ENCODE data around the gene ASCC1.

DNA sequence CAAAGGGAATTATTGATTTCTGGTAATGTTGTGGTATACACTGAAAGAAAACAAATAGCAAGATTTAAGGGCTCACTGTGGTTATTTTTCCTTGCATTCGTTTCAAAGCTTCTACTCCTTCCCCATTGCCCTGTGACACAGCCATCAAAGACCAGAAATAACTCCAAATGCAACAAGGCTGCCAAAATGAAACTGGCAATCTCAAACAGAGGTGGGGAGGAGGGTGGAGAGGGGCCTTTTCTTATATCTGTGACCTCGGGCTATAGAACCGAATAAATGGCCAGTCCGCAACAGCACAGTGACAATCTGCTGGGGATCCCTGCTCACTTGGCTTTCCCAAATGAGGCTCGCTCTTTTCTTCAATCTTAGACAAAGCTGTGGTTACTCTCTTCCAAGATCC is 110.4 kb downstream of the ASCC1 start:
- TF ChIP-seq POLR2A (IDR thresholded peaks at IDR 0.05) = no peak
- TF ChIP-seq, protein P1, sequence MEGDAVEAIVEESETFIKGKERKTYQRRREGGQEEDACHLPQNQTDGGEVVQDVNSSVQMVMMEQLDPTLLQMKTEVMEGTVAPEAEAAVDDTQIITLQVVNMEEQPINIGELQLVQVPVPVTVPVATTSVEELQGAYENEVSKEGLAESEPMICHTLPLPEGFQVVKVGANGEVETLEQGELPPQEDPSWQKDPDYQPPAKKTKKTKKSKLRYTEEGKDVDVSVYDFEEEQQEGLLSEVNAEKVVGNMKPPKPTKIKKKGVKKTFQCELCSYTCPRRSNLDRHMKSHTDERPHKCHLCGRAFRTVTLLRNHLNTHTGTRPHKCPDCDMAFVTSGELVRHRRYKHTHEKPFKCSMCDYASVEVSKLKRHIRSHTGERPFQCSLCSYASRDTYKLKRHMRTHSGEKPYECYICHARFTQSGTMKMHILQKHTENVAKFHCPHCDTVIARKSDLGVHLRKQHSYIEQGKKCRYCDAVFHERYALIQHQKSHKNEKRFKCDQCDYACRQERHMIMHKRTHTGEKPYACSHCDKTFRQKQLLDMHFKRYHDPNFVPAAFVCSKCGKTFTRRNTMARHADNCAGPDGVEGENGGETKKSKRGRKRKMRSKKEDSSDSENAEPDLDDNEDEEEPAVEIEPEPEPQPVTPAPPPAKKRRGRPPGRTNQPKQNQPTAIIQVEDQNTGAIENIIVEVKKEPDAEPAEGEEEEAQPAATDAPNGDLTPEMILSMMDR (IDR thresholded peaks at IDR 0.05) = no peak
